ENCODE measurements around the gene PRKRIP1.
"Not testable (repeated sequence)": the region's sequence is repeated elsewhere in the genome, so short reads cannot be mapped to it uniquely, and the experiment has no call there.

The PRKRIP1 gene

DNA sequence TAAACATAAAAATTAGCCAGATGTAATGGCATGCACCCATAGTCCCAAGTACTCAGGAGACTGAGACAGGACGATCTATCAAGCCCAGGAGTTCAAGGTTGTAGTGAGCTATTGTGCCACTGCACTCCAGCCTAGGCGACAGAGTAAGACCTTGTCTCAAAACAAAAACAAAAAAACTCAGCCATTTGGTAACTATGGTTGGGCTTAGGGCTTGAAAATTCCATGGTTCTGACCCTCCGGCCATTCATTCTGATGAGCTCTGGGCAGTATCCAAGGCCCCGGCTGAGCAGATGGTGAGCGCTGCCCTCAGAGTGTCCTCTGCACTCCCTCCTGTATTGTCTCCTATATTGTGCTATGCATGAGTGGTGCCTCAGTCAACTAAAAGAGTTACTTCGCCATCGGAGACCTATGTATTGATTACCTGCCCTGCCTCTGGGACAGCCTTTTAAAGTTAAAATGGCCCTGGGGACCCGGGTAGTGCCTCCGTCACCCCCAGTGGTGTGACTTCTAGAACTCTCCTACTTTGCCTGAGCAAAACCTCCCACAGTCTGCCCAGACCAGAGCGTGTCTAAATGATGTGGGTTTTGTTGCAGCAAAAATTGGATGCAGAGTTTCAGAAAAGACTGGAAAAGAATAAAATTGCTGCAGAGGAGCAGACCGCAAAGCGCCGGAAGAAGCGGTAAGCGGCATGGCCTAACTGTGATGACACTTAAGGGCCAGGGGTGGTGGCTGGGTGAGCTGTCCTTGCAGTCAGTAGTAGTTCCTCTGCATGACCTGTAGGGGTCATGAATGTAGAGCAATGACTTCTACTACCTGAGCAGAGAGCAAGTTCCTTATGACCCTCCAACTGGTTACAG is 8.1 kb downstream of the PRKRIP1 start:
- peak; percentile 72 for DNase-seq

DNA sequence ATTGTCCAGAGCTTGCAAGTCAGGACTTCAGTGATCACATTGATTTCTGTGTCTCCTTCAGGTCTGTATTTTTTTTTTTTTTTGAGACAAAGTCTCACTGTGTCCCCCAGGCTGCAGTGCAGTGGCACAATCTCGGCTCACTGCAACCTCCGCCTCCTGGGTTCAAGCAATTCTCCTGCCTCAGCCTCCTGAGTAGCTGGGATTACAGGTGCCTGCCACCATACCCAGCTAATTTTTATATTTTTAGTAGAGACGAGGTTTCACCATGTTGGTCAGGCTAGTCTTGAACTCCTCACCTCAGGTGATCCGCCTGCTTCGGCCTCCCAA is 8.7 kb downstream of the PRKRIP1 start:
- not testable (repeated sequence) for DNase-seq

- no peak for DNase-seq
Observed at GRCh38 chr7:102407910-102408309, 11.7 kb downstream of the PRKRIP1 start.

GRCh38 chr7:102408530-102408929 is 12.4 kb downstream of the PRKRIP1 start:
- DNase-seq, result not testable (repeated sequence)

GRCh38 chr7:102409340-102409739 is 13.2 kb downstream of the PRKRIP1 start:
- no peak for DNase-seq

DNA sequence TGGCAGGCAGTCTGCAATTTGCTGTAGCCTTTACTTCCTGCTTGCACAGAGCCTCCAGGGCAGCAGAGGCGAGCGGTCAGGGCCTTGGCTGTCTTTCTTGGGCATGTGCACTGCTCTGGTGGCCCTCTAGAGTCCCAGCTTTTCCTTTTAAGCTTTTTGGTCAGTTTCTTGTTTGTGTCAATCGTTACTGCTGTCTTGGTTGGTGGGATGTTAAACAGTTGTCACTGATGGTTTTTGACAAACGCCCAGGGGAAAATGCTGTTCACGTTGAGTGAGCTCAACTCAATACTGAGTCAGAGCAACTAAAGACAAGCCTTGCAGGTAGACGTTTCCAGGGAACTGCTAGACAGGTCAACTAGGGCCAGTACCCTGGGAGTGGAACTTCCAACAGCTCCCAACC is 14.0 kb downstream of the PRKRIP1 start:
- DNase-seq, result no peak

DNA sequence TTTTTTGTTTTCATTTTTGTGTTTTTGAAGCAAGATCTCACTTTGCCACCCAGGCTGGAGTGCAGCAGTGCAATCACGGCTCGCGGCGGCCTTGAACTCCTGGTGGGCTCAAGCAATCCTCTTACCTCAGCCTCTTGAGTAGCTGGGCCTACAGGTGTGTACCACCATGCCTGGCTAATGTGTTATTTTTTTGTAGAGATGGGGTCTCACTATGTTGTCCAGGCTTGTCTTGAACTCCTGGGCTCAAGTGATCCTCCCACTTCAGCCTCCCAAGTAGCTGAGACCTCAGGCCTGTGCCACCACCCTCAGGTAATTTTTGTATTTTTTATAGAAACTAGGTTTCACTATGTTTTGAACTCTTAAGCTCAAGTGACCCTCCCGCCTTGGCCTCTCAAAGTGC is 14.8 kb downstream of the PRKRIP1 start:
- DNase-seq, result no peak

DNA sequence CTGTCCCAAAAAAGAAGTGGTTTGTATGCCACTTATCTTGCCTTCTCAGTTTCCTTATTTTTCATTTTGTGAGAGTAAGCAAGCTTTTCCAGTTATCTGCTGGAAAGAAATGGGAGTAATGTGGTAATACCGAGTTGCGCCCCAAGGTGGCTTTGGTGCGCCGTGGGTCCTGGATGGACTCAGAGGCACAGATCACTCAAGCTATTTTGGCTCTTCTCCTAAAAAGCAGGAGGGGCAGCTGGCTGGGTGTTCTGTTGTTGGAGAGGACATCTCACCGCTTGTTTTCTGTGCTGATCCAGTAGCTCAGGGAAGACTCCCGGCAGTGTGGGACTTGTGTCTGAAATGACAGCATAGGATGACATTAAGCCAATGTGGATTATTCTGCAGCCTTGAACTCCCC is 16.4 kb downstream of the PRKRIP1 start:
- peak; percentile 42 for DNase-seq

GRCh38 chr7:102413091-102413490 is 16.9 kb downstream of the PRKRIP1 start:
- DNase-seq, result no peak

GRCh38 chr7:102413611-102414010 is 17.4 kb downstream of the PRKRIP1 start:
- DNase-seq, result no peak

DNA sequence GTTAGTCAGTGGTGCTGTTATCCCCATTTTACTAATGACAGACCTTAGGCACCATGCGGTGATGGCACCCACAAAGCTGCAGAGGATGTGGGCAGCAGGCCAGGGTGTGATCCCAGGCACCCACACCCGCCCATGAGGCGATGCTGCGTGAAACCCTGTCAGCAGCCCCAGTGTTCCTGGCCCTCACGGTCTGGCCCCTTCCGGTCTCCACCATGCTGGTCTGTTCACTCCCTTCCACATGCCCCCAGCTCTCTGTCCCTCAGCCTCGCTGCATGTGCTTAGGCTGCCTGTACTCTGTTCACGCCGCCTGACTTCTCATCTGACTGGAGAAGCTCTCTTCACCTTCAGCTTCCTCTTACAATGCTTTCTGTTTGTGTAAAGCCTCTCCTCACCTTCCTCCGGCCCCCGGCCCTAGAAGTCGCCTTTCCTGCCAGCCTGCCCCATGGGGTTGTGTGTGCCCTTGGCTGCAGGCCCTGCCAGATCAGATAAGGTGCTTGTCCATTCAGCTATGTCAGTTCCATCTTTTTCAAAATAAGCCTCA is 19.6 kb downstream of the PRKRIP1 start:
- no peak for DNase-seq

DNA sequence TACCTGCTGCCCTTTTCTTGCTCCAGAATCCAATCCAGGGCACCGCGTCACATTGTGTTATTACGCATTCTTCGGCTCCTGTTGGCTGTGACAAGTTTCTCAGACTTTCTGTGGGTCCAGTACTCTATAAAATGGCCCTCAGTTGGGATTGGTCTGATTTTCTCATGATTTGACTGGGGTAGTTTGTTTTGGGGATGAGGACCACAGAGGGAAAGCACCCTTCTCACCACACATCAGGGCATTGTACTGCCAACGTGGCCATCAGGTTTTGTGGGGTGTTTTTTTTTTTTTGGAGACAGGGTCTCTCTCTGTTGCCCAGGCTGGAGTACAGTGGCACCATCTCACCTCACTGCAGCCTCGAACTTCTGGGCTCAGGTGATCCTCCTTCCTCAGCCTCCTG is 20.2 kb downstream of the PRKRIP1 start:
- no peak for DNase-seq

DNA sequence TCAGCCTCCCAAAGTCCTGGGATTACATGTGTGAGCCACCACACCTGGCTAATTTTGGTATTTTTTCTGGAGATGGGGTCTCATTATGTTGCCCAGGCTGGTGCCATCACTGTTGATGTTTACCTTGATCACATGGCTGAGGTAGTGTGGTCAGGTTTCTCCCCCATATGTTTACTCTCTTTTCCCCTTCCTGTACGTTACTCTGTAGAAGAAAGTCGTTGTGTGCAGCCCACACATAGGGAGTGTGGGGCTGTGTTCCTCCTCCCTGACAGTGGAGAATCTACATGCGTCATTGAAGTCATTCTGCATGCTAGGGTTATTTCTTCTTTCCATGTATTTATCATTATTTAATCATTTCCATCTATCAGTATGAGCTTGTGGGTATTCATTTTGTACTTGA is 20.9 kb downstream of the PRKRIP1 start:
- DNase-seq, result no peak

- DNase-seq, result no peak
Observed at GRCh38 chr7:102418592-102418991, 22.4 kb downstream of the PRKRIP1 start.

DNA sequence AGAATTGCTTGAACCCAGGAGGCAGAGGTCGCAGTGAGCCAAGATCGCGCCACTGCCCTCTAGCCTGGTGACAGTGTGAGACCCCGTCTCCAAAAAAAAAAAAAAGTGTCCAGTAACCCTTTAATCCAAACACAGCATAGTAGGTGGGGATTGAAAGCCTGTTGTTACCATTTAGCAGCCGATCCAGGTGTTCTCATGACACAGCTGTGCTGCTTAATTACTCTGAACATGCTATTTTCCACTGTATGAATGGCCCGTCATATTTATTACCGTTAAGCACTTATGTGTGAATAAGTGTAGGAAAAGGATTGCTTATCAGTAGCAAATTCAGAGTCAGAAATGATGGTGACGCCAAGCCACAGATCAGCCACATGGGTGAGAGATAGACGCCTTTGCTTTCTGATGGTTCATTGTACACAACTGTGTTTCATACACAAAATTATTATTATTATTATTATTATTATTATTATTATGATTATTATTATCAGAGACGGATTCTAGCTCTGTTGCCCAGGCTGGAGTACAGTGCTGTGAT is 25.6 kb downstream of the PRKRIP1 start:
- no peak for DNase-seq

DNA sequence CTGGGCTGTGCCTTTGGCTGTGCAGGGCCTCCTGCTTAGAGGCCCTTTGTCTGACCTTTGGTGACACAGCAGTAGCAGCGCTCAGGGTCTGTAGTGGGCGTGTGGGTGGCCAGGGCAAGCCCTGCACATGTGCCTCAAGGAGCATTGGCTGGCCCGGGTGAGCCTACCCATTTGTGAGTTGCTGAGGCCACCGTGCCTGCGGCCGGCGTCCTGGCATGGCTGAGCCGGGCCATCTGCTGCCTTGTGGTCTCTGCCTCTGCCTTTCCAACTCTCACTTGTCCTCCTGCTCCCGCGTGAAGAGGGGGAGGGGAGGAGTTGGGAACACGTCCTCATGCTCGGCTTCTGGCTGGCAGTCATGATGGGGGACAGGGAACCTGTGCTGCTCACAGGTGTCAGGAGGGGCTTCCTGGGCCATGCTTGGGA is 28.0 kb downstream of the PRKRIP1 start:
- DNase-seq, result peak; percentile 88

- DNase-seq, result no peak
Observed at GRCh38 chr7:102424787-102425218, 28.6 kb downstream of the PRKRIP1 start.

DNA sequence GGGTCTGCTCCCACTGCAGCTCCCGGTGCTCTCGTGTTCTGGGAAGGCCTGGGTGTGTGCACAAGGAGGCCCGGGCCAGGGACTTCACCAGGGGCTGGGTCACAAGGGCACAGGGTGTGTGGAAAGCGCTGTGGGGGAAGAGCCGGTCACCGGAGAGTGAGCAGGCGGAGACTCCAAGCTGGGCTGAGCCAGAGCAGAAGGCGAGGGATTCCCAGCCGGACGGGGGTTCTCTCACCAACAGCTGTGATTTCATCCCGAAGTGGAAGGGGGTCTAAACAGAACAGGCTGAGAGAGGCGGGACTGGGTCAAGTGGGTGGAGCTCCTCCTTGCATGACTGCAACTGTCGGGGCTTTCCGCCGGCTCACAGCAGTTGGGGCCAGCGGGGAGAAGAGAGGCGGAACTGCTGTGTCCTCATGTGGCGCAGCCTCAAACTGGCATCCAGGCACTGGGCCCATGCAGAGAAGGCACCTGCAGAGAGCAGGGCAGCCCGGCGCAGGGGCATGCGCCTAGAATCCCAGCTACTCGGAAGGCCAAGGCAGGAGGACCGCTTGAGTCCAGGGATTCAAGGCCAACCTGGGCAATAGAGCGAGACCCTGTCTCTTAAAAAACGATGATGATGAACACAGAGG is 29.6 kb downstream of the PRKRIP1 start:
- DNase-seq, result peak; percentile 83

GRCh38 chr7:102426268-102427018 is 30.3 kb downstream of the PRKRIP1 start:
- no peak for DNase-seq

GRCh38 chr7:102427019-102427405 is 30.8 kb downstream of the PRKRIP1 start:
- no peak for DNase-seq

- no peak for DNase-seq
Observed at GRCh38 chr7:102429141-102429899, 33.2 kb downstream of the PRKRIP1 start.

GRCh38 chr7:102431617-102432298 is 35.6 kb downstream of the PRKRIP1 start:
- DNase-seq, result peak; percentile 53

All from NCI-H82 (cell line).